Measurements from ENCODE around the gene NFIA.

Gene NFIA

GRCh38 chr1:61343734-61344420 is 261.5 kb downstream of the NFIA start:
- DNase-seq (ENCODE audit: low spot score) (no peak), ATAC-seq (ENCODE audit: low read depth) (no peak)
- Histone ChIP-seq H3K27ac (ENCODE audit: poor library complexity, severe bottlenecking) (no peak overlapping the region), H3K9me3 (ENCODE audit: severe bottlenecking) (no peaks in the 10 kb centered on the region), H3K4me3 (ENCODE audit: severe bottlenecking) (no peak overlapping the region), H3K4me1 (ENCODE audit: insufficient read depth, poor library complexity, severe bottlenecking) (peaks cover 7% of the 10 kb centered on the region), H3K27me3 (ENCODE audit: insufficient read depth, poor library complexity, severe bottlenecking) (no peaks in the 10 kb centered on the region), H3K36me3 (ENCODE audit: low read depth) (peaks cover 7% of the 10 kb centered on the region)
- TF ChIP-seq, protein P1, sequence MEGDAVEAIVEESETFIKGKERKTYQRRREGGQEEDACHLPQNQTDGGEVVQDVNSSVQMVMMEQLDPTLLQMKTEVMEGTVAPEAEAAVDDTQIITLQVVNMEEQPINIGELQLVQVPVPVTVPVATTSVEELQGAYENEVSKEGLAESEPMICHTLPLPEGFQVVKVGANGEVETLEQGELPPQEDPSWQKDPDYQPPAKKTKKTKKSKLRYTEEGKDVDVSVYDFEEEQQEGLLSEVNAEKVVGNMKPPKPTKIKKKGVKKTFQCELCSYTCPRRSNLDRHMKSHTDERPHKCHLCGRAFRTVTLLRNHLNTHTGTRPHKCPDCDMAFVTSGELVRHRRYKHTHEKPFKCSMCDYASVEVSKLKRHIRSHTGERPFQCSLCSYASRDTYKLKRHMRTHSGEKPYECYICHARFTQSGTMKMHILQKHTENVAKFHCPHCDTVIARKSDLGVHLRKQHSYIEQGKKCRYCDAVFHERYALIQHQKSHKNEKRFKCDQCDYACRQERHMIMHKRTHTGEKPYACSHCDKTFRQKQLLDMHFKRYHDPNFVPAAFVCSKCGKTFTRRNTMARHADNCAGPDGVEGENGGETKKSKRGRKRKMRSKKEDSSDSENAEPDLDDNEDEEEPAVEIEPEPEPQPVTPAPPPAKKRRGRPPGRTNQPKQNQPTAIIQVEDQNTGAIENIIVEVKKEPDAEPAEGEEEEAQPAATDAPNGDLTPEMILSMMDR (IDR thresholded peaks at IDR 0.05; ENCODE audit: poor library complexity, severe bottlenecking) = no peak

DNA sequence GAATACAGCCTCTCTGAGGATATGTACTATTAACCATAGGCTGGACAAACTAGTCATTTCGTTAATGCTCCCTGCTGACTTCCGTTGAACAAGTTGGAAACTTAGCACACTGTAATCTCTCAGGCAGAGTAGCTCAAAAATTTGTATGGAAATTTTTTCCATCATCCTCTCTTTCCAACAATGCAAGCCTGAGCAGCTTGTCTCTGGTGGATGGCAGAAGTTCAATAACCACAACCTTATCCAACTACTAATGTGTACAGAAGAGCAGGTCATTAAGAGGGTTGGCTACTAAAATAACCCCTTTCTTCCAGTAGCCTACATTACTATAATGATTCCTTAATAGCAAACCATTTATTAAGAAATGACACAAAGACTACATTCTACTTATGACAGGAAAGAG is 262.3 kb downstream of the NFIA start:
- DNase-seq (ENCODE audit: low spot score) (no peak), ATAC-seq (ENCODE audit: low read depth) (no peak)
- TF ChIP-seq, protein P1 (IDR thresholded peaks at IDR 0.05; ENCODE audit: poor library complexity, severe bottlenecking) = no peak
- Histone ChIP-seq H3K27ac (ENCODE audit: poor library complexity, severe bottlenecking) (no peak overlapping the region), H3K4me1 (ENCODE audit: insufficient read depth, poor library complexity, severe bottlenecking) (no peaks in the 10 kb centered on the region), H3K9me3 (ENCODE audit: severe bottlenecking) (no peaks in the 10 kb centered on the region), H3K27me3 (ENCODE audit: insufficient read depth, poor library complexity, severe bottlenecking) (no peaks in the 10 kb centered on the region), H3K4me3 (ENCODE audit: severe bottlenecking) (no peak overlapping the region), H3K36me3 (ENCODE audit: low read depth) (peaks cover 7% of the 10 kb centered on the region)

DNA sequence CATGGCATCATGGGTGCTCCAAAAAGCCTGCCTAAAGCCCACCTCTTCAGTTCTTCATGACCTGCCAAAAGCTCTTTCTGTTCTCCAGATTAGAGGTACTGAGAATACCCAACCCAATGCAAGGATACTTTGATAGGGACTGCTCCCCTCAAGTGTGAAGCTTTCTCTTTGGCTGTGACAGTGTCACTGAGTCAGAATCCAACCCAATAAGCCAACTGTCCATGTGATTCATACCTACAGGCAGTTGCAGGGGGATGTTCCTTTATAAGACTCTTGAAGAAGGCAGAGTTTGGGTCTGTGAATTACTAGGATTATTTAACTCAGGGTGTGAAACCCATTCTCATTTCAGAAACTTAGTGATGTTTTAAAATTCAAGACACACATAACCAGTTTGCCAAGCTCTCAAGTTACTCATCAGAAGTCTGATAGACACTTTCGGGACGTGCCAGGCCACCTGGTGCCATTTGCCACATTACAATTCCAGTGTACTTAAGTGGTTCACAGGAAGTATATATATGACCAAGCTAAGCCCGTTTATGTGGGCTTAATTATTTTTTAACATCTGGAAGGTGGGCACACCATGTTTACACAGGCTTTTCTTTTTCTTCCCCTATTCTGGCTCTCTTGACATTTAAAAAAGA is 265.8 kb downstream of the NFIA start:
- H3K4me1 ChIP-seq (ENCODE audit: insufficient read depth, poor library complexity, severe bottlenecking) = peaks cover 14% of the 10 kb centered on the region
- H3K4me3 ChIP-seq (ENCODE audit: severe bottlenecking) = no peak overlapping the region
- H3K36me3 ChIP-seq (ENCODE audit: low read depth) = peaks cover 20% of the 10 kb centered on the region
- ATAC-seq (ENCODE audit: low read depth) = no peak
- H3K9me3 ChIP-seq (ENCODE audit: severe bottlenecking) = no peaks in the 10 kb centered on the region
- no peaks in the 10 kb centered on the region for H3K27me3 ChIP-seq (ENCODE audit: insufficient read depth, poor library complexity, severe bottlenecking)
- no peak for DNase-seq (ENCODE audit: low spot score)
- no peak overlapping the region for H3K27ac ChIP-seq (ENCODE audit: poor library complexity, severe bottlenecking)
- TF ChIP-seq, protein P1 (IDR thresholded peaks at IDR 0.05; ENCODE audit: poor library complexity, severe bottlenecking) = no peak

GRCh38 chr1:61352845-61353435 is 270.6 kb downstream of the NFIA start:
- TF ChIP-seq, protein P1 (IDR thresholded peaks at IDR 0.05; ENCODE audit: poor library complexity, severe bottlenecking) = no peak
- H3K36me3 ChIP-seq (ENCODE audit: low read depth) = peaks cover 37% of the 10 kb centered on the region
- H3K4me1 ChIP-seq (ENCODE audit: insufficient read depth, poor library complexity, severe bottlenecking) = peaks cover 14% of the 10 kb centered on the region
- H3K27ac ChIP-seq (ENCODE audit: poor library complexity, severe bottlenecking) = peak overlapping the region; percentile 10
- H3K4me3 ChIP-seq (ENCODE audit: severe bottlenecking) = no peak overlapping the region
- no peaks in the 10 kb centered on the region for H3K27me3 ChIP-seq (ENCODE audit: insufficient read depth, poor library complexity, severe bottlenecking)
- ATAC-seq (ENCODE audit: low read depth) = no peak
- H3K9me3 ChIP-seq (ENCODE audit: severe bottlenecking) = no peaks in the 10 kb centered on the region
- DNase-seq (ENCODE audit: low spot score) = no peak

All from RWPE2 (cell line).